Mesendoderm (in vitro differentiated cells): ENCODE results near the gene NTNG2.

Source experiments
- DNase-seq: peaks from one replicate; pipeline ENCODE4 v3.0.0; 2013
- H2AK5ac ChIP-seq: 2 replicates; pipeline ENCODE4 v1.6.1; 2013; ENCODE audit warnings: low read length, inconsistent platforms
- H2BK120ac ChIP-seq: 2 replicates; pipeline ENCODE4 v1.6.1; 2013; ENCODE audit warnings: low read depth, mild to moderate bottlenecking, low read length, moderate library complexity, mixed read lengths
- H2BK15ac ChIP-seq: replicated peaks from 2 replicates; pipeline ENCODE4 v1.6.1; 2013; ENCODE audit warnings: low read depth, mild to moderate bottlenecking, moderate library complexity
- H2BK5ac ChIP-seq: 2 replicates; pipeline ENCODE4 v1.6.1; 2013; ENCODE audit warnings: low read length, inconsistent platforms
- H3K18ac ChIP-seq: 2 replicates; pipeline ENCODE4 v1.6.1; 2013; ENCODE audit warnings: mild to moderate bottlenecking, low read length, mixed read lengths
- H3K23ac ChIP-seq: one replicate; pipeline ENCODE4 v1.6.1; 2013; ENCODE audit warnings: low read length
- H3K27ac ChIP-seq: 2 replicates; pipeline ENCODE4 v1.5.1; 2013; ENCODE audit warnings: low read depth, mild to moderate bottlenecking, inconsistent platforms, low read length, moderate library complexity
- H3K27me3 ChIP-seq: 2 replicates; pipeline ENCODE4 v1.6.1; 2013; ENCODE audit warnings: low read length, control low read depth, mild to moderate bottlenecking, inconsistent platforms; ENCODE audit not compliant: insufficient read depth, poor library complexity
- H3K36me3 ChIP-seq: 2 replicates; pipeline ENCODE4 v1.6.1; 2013; ENCODE audit warnings: low read length, inconsistent platforms; ENCODE audit not compliant: control insufficient read depth, insufficient read depth
- H3K4ac ChIP-seq: one replicate; pipeline ENCODE4 v1.6.1; 2013; ENCODE audit warnings: low read depth, mild to moderate bottlenecking, low read length, moderate library complexity
- H3K4me1 ChIP-seq: 2 replicates; pipeline ENCODE4 v1.6.1; 2013; ENCODE audit warnings: low read depth, low read length, inconsistent platforms; ENCODE audit not compliant: control insufficient read depth
- H3K4me2 ChIP-seq: 2 replicates; pipeline ENCODE4 v1.6.1; 2013; ENCODE audit warnings: low read length
- H3K4me3 ChIP-seq: 2 replicates; pipeline ENCODE4 v1.5.1; 2013; ENCODE audit warnings: mild to moderate bottlenecking, low read length
- H3K56ac ChIP-seq: one replicate; pipeline ENCODE4 v1.6.1; 2013; ENCODE audit warnings: low read length
- H3K79me1 ChIP-seq: 2 replicates; pipeline ENCODE4 v1.6.1; 2013; ENCODE audit warnings: low read length, inconsistent platforms
- H3K79me2 ChIP-seq: 2 replicates; pipeline ENCODE4 v1.6.1; 2013; ENCODE audit warnings: mild to moderate bottlenecking, low read length; ENCODE audit not compliant: control insufficient read depth, insufficient read depth
- H3K9ac ChIP-seq: 2 replicates; pipeline ENCODE4 v1.6.1; 2013; ENCODE audit warnings: low read length, inconsistent platforms
- H4K5ac ChIP-seq: one replicate; pipeline ENCODE4 v1.6.1; 2013; ENCODE audit warnings: low read length
- H4K8ac ChIP-seq: one replicate; pipeline ENCODE4 v1.6.1; 2013; ENCODE audit warnings: low read depth, mild to moderate bottlenecking, control low read depth, low read length, moderate library complexity
- WGBS: extraction: QIAGEN DNeasy Blood & Tissue Kit; methylation state at CpG from one replicate; pipeline ENCODE4 v1.1.7; 2013; ENCODE audit warnings: low lambda C conversion rate, missing lambda C conversion rate; ENCODE audit not compliant: insufficient coverage; ENCODE audit errors: extremely low coverage; 5-methylcytosine and 5-hydroxymethylcytosine counted together

The NTNG2 gene

DNA sequence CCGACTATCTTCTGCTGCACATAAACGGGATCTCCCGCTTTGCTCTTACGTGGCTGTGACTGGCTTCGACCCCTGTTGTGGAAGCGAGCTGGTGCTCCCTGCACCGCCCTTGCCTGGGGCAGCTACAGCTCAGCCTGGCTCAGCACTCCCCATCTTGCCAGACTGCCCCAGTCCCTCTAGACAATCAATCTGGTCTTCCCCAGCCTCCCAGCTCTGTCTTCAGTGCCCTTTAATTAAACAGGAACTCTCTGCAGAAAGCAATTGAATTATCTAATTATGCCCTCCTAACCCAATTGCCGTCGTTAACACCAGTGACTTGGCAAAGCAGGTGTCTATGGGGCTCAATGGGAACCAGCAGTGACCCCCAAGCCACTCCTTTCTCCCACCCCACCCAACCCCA lies 18.9 kb upstream of the NTNG2 start:
- Histone ChIP-seq H3K4me3 (no peak overlapping the region), H3K36me3 (no peaks in the 10 kb centered on the region), H2BK120ac (no peak overlapping the region), H3K56ac (no peak overlapping the region), H3K27ac (no peak overlapping the region), H3K9ac (no peak overlapping the region), H4K5ac (no peak overlapping the region), H3K4me1 (no peaks in the 10 kb centered on the region), H3K27me3 (no peaks in the 10 kb centered on the region), H3K18ac (no peak overlapping the region), H3K4ac (no peak overlapping the region), H2BK15ac (no peak overlapping the region), H2BK5ac (no peak overlapping the region), H3K4me2 (no peak overlapping the region), H4K8ac (no peak overlapping the region), H3K79me1 (no peaks in the 10 kb centered on the region), H3K79me2 (no peaks in the 10 kb centered on the region), H2AK5ac (no peak overlapping the region), H3K23ac (no peak overlapping the region)
- no peak for DNase-seq
- no CpG with 5 or more reads among the region's 9 CpGs for WGBS

DNA sequence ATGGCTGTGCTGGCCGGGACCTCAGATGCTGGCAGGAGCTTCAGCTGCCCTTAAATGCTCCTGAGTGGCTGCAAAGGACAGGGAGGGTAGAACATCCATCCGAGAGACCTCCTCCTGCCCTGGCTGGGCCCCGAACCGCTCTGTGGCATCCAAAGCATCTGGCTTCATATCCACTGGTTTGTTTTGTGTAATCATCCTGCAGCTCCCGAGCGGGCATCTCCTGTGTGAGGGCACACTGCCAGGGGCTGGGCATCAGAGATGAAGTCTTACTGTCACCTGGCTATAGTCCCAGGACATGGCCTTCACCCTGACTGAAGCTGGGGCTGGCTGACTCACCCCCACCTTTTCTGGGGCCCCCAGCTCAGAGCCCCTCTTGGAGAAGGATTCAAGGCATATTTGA lies 18.5 kb upstream of the NTNG2 start:
- no peak overlapping the region for H3K18ac ChIP-seq
- H3K56ac ChIP-seq = no peak overlapping the region
- H2BK120ac ChIP-seq = no peak overlapping the region
- H3K36me3 ChIP-seq = no peaks in the 10 kb centered on the region
- H3K4ac ChIP-seq = no peak overlapping the region
- H3K79me1 ChIP-seq = no peaks in the 10 kb centered on the region
- H2BK5ac ChIP-seq = no peak overlapping the region
- DNase-seq = no peak
- no peak overlapping the region for H4K5ac ChIP-seq
- no peaks in the 10 kb centered on the region for H3K27me3 ChIP-seq
- H3K9ac ChIP-seq = no peak overlapping the region
- H3K27ac ChIP-seq = no peak overlapping the region
- no peak overlapping the region for H3K23ac ChIP-seq
- H2AK5ac ChIP-seq = no peak overlapping the region
- no CpG with 5 or more reads among the region's 6 CpGs for WGBS
- no peak overlapping the region for H4K8ac ChIP-seq
- no peak overlapping the region for H2BK15ac ChIP-seq
- H3K79me2 ChIP-seq = no peaks in the 10 kb centered on the region
- H3K4me2 ChIP-seq = no peak overlapping the region
- no peaks in the 10 kb centered on the region for H3K4me1 ChIP-seq
- no peak overlapping the region for H3K4me3 ChIP-seq

DNA sequence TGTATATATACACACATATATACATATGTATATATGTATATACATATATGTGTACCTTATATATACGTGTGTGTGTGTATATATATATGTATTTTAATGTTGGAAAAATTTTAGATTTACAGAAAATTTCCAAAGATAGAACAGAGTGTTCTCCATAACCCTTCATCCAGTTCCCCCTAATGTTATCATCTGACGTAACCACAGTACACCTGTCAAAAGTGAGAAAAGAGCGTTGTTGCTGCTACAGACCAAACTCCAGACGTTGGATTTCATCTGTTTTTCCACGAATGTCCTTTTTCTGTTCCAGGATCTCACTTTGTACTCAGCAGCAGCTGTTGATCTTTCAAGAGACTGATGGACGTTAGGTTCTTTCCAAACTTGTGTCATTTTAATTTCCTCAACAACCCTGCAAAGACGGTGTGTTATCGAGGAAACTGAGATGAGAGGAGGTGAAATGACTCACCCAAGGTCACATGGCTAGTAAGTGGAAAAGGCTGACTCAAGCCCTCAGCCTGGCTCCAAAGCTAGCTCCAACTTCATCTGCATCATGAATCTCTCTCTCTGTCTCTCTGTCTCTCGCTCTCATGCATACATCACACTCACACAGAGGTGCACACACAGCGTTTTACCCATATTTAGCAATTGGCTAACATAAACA lies 17.0 kb upstream of the NTNG2 start:
- Histone ChIP-seq H3K56ac (no peak overlapping the region), H3K4me2 (no peak overlapping the region)
- WGBS = no CpG with 5 or more reads among the region's 10 CpGs

DNA sequence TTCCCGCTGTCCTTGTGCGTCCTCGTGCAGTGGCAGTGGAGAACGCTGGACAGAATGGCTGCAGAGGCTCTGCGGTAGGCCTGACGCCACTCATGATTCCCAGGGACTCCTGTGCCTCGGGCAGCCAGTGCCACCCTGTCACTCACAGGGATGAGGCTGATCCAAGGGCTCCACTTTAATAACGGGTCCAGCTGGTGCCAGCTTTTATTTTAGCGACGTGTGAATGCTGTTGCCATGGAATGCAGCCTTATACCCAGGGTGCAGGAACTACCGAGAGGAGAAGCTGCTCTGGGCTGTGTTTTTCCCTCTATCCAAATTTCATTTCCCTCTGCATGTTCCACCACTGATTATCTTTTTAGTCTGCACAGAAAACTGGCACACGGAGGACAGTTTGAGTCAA lies 15.8 kb upstream of the NTNG2 start:
- no peaks in the 10 kb centered on the region for H3K27me3 ChIP-seq
- H3K23ac ChIP-seq = no peak overlapping the region
- no peaks in the 10 kb centered on the region for H3K79me1 ChIP-seq
- H3K4ac ChIP-seq = no peak overlapping the region
- no peak overlapping the region for H2BK5ac ChIP-seq
- H3K9ac ChIP-seq = no peak overlapping the region
- no peak overlapping the region for H2BK120ac ChIP-seq
- no peak overlapping the region for H2AK5ac ChIP-seq
- H3K36me3 ChIP-seq = no peaks in the 10 kb centered on the region
- no peaks in the 10 kb centered on the region for H3K4me1 ChIP-seq
- H3K4me3 ChIP-seq = no peak overlapping the region
- H3K4me2 ChIP-seq = no peak overlapping the region
- H3K56ac ChIP-seq = no peak overlapping the region
- H2BK15ac ChIP-seq = no peak overlapping the region
- WGBS = no CpG with 5 or more reads among the region's 12 CpGs
- H3K18ac ChIP-seq = no peak overlapping the region
- no peak overlapping the region for H4K8ac ChIP-seq
- H3K79me2 ChIP-seq = no peaks in the 10 kb centered on the region
- no peak for DNase-seq
- H4K5ac ChIP-seq = no peak overlapping the region
- H3K27ac ChIP-seq = no peak overlapping the region

More for the DNA sequence above, 17.0 kb upstream of the NTNG2 start:
- Histone ChIP-seq H2BK120ac (no peak overlapping the region), H3K4ac (no peak overlapping the region), H3K4me1 (no peaks in the 10 kb centered on the region), H3K18ac (no peak overlapping the region), H2AK5ac (no peak overlapping the region), H2BK15ac (no peak overlapping the region), H3K27ac (no peak overlapping the region), H2BK5ac (no peak overlapping the region), H4K8ac (no peak overlapping the region), H3K23ac (no peak overlapping the region), H3K36me3 (no peaks in the 10 kb centered on the region), H3K79me1 (no peaks in the 10 kb centered on the region), H3K4me3 (no peak overlapping the region), H3K79me2 (no peaks in the 10 kb centered on the region), H3K27me3 (no peaks in the 10 kb centered on the region), H3K9ac (no peak overlapping the region), H4K5ac (no peak overlapping the region)
- DNase-seq = no peak

DNA sequence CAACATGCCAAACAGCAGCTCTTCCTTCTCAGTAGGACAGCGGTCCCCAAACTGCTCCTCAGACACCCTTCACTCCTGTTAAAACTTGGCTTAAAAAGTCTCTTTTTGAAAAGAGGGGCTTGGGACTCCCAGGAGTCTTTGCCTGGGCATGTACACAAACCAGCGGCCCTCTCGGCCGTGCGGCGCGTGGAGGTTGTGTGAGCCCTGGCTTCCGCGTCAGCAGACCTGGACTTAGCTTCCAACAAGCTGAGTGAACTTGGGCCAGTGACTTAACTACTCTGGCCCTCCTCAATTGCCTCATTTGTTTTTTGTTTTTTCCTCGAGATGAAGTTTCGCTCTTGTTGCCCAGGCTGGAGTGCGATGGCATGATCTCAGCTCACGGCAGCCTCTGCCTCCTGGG lies 15.3 kb upstream of the NTNG2 start:
- no peak overlapping the region for H3K4me2 ChIP-seq
- no peak overlapping the region for H3K4me3 ChIP-seq
- no peak overlapping the region for H4K5ac ChIP-seq
- H4K8ac ChIP-seq = no peak overlapping the region
- no peaks in the 10 kb centered on the region for H3K79me1 ChIP-seq
- no peak overlapping the region for H2BK5ac ChIP-seq
- H3K79me2 ChIP-seq = no peaks in the 10 kb centered on the region
- H3K27me3 ChIP-seq = no peaks in the 10 kb centered on the region
- no peaks in the 10 kb centered on the region for H3K36me3 ChIP-seq
- H2BK120ac ChIP-seq = no peak overlapping the region
- H3K23ac ChIP-seq = no peak overlapping the region
- H3K56ac ChIP-seq = no peak overlapping the region
- no peak overlapping the region for H3K4ac ChIP-seq
- no peak for DNase-seq
- no peaks in the 10 kb centered on the region for H3K4me1 ChIP-seq
- no peak overlapping the region for H2AK5ac ChIP-seq
- H2BK15ac ChIP-seq = no peak overlapping the region
- no peak overlapping the region for H3K27ac ChIP-seq
- no peak overlapping the region for H3K9ac ChIP-seq
- WGBS = no CpG with 5 or more reads among the region's 13 CpGs
- H3K18ac ChIP-seq = no peak overlapping the region

DNA sequence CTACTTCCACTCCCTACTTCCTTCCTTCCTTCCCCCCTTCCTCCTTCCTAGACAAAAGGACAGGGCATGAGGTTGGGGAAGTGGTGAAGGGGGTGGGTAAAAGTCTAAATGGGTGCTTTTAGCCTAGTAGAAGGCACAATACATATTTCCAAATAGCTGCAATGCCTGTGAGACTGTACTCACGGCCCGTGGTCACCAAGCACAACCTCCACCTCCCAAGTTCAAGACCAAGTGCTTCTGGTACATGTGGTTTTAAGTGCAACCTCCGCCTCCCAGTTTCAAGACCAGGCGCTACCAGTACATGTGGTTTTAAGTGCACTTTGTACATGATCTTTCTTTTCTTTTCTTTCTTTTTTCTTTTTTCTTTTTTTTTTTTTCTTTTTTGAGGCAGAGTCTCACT lies 14.5 kb upstream of the NTNG2 start:
- H3K9ac ChIP-seq = no peak overlapping the region

More for the DNA sequence above, 14.5 kb upstream of the NTNG2 start:
- Histone ChIP-seq H2BK15ac (no peak overlapping the region), H4K8ac (no peak overlapping the region), H3K18ac (no peak overlapping the region), H4K5ac (no peak overlapping the region), H2AK5ac (no peak overlapping the region), H2BK5ac (no peak overlapping the region), H3K4me1 (no peaks in the 10 kb centered on the region), H3K4ac (no peak overlapping the region), H3K36me3 (no peaks in the 10 kb centered on the region), H3K79me1 (no peaks in the 10 kb centered on the region), H3K56ac (no peak overlapping the region), H2BK120ac (no peak overlapping the region), H3K4me3 (no peak overlapping the region), H3K4me2 (no peak overlapping the region), H3K27ac (no peak overlapping the region), H3K27me3 (no peaks in the 10 kb centered on the region), H3K23ac (no peak overlapping the region), H3K79me2 (no peaks in the 10 kb centered on the region)
- whole genome bisulfite sequencing = no CpG with 5 or more reads among the region's 4 CpGs
- no peak for DNase-seq
